ENCODE data around the gene MYH10. TPM values are rescaled to one million over a fixed set of nuclear protein-coding genes. Genes with fewer than 3 reads are reported as not detected.

Gene MYH10
- total RNA-seq, 1 donor from 2014 or later: 24.6 TPM

DNA sequence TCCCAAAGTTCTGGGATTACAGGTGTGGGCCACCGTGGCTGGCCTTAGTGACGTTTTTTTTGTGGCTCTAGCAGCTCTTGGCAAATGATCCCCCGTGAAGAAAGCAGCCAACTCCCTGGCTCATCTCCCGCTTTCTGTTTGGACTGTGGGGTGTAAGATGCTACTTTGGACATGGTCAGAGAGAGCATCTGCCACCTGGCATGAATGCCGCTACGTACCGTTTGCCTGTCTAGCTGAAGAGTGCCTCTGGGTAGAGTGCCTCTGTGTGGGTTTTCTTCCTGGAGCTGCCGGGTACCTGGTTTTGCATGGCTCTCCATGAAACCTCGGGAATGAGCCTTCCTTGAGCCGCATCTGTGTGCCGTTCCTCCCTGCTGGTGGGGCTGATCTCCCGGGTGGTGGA lies 160.6 kb downstream of the MYH10 start:
- ATAC-seq: no peak

DNA sequence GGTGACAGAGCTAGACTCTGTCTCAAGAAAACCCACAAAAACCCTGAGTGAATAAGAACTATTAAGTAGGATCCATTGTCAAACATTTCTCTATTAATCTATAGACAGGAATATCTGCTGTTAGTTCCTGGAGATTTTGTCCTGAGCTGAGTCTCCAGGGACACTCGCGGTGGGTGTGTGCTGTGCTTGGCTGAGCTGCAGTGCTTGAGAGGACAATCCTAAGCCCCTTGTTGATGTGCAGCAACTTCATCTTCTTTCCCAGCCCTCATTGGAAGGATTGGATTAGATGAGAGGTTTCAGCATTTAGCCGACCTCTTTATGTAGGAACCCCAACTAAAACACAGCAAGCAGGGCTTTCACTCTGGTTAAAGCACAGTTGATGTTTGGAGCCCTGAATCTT lies 161.5 kb downstream of the MYH10 start:
- no peak for ATAC-seq

DNA sequence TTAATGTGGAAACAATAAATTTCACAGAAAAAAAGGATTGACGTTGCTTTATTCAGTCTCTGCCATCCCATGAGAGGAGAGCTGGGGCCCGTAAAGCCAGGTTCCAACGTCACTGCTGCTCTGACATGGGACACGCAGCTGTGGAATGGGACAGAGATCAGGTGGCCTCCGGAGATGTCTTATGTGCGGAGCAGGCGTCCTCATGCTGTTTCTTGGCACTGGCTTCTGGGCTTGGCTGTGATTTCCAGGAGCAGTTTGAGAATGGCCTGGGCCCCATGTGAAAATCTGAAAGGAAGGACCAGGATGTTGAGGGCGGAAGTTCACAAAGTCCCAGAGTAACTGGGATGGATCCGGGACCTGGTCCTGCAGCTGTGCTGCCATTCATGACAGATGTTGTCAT lies 162.4 kb downstream of the MYH10 start:
- no peak for ATAC-seq

DNA sequence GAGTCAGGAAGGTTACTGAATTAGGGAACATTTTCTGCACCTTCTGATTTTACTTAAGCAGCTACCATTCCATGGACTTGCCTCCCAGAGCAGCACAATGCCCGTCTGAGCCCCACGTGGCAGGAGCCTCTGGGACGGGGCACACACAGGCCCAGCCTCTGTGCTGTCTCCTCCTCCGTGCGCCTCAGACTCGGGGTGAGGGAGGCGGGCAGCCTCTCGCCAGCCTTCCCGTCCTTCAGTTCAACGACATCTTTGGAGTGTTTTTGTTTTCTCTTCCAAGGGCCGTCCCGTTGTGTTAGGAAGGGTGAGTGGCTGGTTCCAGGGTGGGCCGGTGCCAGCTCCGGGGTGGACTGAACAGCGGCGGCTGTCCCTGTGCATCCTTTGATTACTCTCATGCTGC lies 163.0 kb downstream of the MYH10 start:
- ATAC-seq: no peak

DNA sequence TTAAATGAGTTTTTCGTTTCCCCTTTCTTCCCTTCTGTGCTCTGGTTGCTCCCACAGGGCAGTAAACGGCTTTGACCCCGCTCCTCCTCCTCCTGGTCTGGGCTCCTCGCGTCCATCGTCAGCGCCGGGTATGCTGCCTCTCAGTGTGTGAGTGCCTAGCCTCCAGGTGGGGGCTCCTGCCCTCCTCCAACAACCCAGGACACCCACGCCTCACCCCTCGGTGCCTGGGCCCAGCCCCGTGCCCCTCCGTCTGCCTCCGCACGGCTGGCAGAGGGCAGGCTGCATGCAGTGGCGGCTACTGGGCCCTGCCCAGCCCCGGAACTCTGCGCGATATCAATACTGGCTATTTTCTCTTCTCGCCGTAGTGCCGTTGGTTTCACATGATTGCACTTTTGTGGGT lies 163.7 kb downstream of the MYH10 start:
- ATAC-seq: no peak

DNA sequence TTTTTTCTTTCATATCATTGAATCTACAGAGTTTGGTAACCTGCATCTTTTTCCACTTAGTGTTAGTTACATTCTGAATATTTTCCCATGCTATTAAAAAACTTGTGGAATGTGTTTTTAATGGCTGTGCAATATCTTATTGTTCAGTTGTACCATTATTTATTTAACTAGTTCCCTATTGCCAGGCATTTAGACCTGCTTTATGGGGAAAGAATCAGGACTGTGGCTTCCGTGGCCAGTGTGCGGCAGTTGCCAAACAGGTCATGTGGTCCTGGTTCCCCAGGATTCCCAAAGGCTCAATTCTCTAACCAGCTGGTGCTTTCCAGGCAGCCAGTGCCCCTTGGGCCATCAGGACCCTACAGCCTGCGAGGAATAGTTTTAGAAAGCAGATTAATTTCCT lies 164.1 kb downstream of the MYH10 start:
- no peak for ATAC-seq

DNA sequence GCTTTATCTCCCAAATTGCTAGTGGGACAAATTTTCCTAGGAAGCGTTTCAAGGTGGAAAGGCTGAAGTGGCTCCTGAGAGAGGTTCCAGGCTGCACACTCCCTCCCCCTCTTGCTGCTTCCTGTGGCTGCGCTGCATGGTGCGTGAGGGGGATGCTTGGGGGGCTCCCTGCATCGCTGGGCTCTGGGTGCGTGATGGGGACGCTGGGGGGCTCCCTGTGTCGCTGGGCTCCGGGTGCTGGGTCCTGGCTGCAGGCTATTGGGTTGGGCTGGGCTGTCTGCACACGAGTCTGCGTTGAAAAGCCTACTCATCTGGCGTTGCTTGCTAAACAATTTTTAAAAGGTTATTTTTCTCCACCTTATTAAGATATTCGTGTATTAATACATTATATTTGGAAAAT lies 164.8 kb downstream of the MYH10 start:
- peak; percentile 7 for ATAC-seq

DNA sequence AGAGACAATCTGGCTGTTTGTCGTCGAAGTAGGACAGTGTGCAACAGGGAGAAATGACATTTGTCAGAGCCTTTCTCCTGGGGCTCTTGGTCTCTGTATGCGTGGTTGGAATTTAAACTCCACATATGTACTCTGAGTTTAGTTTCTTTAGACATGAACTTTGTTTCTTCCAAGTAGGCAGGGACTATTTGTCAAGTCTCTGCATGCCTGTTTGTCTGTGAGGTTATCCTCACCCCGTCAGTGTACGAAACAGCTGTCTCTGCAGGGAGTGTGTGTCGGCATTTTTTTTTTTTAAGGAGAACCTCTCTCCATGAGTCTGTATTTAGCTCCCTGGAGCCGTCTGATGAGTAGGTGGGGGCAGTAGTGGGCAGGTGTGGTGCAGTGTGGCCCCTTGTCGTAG lies 165.2 kb downstream of the MYH10 start:
- peak; percentile 61 for ATAC-seq

DNA sequence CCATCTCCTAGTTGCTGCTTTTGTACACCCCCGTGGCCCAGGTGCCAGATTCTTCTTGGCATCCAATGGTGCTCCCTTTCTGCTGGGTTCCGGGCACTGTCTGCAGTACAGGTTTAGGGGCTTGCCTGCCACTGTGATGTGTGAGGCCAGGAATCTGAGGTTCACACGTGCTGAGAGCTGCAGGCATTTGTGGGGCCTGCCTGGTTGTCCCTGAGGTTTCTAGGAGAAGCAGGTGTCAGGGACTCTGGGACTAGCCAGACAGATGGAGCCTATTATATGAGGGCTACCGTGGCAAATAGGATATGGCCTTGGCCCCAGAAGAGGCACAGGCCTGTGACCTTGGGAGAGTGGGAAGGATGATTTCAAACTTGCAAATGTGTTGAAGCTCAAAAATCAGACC lies 165.6 kb downstream of the MYH10 start:
- ATAC-seq: peak; percentile 30

DNA sequence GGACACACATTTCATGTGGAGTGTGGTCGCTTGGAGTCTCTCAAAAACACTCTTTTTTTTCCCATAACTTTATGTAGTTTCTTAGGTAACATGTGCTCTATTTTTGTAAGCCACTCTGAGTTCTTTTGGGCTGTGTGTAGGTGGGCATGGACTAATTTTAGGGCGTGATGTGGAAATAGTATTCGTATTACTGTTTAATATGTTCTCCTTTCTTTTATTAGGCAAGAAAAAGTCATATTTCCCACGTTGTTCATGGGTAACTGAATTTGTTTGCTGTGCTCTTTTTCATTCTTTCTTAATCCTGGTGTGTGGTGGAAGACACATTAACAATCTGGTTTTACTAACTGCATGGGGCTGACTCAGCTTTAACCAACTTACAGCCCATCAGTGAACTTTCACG lies 167.4 kb downstream of the MYH10 start:
- no peak for ATAC-seq

DNA sequence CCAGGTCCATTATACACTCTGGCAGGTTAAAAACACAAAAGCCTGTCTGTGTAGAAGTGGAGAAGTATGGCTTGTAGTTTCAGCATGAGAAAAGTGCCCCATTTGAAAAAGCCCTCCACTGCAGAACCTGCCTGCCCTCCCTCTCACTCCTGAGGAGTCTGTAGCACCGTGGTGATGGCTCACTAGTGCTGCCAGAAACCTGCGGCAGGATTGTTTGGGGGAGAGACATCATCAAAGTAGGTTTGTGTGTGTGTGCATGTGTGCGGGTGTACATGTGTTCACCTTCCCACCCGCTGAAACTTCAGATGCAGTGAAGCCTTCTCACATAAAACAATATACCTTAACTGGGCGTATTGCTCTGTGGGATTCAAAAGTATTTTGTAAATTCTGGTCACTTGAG lies 168.0 kb downstream of the MYH10 start:
- no peak for ATAC-seq

DNA sequence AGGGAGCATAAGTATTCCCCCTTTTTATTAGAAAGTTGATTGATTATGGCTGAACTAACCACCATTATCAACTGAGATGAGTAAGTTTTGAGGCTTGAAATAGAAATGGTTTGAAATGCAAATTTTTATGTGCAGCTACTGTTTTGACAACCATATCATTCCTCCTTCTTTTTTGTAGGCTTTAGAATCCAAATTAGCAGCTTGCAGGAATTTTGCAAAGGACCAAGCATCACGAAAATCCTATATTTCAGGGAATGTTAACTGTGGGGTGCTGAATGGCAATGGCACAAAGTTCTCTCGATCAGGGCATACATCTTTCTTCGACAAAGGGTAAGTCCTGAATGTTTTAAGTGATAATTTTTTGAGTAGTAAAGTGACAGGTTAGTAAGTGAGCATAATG lies 170.7 kb downstream of the MYH10 start:
- ATAC-seq: no peak

DNA sequence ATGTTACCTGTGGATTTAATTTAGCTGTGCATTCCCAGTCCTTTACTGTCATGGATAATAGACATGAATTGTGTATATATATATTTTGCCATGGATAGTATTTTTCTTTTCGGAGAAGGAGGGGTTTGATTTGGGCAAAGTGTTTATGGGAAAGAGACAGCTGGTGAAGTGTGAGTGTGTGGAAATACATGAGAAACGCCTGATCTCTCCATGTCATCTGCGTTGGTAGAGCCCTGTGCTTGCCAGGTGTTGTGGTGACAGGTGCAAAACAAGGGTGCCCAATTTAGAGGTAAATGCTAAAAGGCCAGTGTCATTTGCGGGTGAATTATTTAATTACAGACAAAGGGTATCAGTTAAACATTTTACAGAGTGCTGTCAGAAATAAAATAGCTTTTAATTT lies 171.4 kb downstream of the MYH10 start:
- ATAC-seq: no peak

DNA sequence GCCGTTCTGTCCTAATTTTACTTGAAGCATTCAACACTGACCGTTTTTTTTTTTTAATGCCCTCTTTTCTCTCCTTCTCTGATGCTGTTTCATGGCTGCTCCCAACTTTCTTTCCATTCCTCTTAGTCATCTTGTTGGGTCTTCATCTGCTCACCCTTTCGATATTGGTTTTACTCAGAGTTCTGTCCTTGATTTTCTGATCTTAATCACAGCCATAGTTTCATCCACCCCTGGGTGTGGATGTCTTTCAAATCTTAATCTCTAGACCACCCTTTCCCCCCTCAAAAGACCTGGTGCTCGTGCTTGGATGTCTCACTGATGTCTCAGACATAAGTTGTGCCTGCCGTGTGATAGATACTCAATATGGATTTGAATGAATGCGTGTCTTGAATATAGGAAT lies 172.4 kb downstream of the MYH10 start:
- no peak for ATAC-seq

DNA sequence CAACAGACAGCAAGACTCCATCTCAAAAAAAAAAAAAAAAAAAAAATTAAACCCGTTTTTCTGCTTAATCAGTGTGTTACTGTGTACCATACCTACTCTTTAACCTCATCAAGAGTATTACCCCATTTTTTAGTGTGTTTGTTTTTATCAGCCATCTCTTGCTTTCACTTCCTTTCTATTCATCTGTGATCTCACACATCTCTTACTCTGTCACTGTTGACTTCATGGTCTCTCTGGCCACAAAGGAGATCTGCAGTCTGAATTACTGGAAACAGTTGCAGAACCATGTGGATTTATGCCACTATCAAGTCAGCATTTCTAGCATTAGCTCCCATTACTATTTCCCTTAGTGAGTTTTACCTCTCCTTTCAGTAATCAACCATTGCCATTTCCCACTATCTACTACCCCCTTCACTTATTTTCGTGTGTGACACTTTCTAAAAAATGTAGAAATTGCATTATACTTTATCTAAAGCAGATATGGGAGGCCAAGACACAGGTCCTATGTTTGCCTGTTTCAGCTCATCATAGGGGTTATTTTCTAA lies 174.8 kb downstream of the MYH10 start:
- no peak for ATAC-seq

DNA sequence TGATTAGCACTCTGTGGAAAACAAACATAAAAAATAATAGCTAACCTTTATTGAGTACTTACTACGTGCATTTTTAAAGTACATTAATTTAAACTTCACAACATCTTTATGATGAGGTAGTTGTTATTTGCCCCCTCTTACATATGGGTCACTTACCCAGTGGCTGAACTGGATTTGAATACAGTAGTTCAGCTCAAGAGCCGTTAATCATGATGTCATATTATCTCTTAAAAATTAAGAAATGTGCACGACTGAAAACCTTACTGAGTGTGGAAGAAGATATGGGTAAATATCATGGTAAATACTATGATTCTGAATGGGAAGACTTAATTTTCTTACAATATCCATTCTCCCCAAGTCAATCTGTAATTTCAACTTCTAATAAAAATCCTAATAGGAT lies 177.2 kb downstream of the MYH10 start:
- no peak for ATAC-seq

DNA sequence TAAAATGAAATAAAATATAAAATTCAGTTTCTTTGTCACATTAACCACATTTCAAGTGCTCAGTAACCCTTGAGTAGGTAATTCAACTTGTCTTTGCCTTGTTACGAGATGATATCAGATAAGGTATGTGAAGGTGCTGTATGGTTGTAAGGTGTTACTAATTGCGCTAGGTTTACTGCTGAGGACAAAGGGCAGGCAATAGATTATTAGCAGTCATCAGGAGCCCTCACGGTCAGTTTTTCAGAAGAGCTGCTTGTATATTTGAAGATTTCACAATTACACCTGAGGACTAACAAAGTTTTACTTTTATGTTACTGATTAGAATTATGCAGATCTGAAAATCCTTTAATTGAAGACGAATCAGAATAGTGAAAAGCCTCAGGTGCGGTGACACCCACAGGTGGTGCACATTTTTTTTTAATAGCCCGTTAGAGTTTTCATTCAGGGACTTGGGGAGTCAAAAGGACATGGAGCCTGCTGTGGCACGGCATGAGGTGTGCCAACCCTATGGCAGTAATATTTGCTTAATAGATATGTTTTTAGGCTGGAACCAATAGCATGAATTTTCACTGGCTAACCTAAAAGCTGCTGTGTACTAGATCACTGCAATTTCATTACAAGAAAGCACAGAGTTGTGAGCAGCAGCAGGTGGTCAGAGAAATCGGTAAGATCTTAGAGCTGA lies 178.5 kb downstream of the MYH10 start:
- ATAC-seq: no peak

DNA sequence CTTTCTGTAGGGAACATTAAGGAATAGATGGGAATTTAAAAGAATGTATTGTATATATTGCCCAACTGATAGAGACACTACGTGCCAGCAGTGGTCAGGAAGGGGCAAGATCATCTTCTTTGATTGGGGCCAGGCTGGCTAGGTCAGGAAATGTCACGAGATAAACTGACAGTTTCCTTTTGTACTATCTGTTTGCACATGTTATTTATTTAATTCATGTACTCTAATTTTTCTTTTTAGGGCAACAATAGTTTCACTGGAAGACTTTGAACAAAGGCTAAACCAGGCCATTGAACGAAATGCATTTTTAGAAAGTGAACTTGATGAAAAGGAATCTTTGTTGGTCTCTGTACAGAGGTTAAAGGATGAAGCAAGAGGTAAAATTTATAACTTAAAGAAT lies 182.2 kb downstream of the MYH10 start:
- no peak for ATAC-seq

DNA sequence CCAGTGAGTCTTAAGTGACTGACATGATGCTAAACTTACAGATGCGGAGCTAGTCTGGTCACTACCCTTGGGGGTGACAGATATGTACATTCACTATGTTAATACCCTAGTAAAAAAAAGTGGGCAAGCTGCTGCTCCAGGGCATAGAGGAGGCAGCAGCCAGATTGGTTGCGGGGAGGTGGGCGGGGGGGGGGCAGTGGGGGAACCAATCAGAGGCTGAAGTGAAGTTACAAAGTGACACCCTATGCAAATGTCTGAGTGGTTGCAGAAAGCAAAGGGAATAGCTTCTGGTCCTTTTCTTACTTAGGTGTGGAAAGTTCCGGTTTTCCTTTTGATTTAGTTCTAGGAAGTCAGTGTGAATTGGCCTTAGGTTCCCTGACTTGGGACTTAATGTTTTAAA lies 182.7 kb downstream of the MYH10 start:
- ATAC-seq: no peak

DNA sequence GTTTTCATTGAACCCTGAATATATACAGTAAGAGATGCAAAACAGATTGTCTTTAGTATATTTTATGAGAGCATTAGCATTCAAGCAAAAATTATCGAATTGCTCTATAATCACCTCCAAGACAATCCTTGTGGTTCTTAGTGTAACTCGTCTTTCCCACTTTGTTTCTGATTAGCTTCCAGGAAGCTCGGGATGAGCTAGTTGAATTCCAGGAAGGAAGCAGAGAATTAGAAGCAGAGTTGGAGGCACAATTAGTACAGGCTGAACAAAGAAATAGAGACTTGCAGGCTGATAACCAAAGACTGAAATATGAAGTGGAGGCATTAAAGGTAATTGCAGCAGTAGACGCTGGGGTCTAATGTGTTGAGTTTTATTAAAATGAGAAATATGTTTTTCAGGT lies 185.0 kb downstream of the MYH10 start:
- ATAC-seq: no peak

DNA sequence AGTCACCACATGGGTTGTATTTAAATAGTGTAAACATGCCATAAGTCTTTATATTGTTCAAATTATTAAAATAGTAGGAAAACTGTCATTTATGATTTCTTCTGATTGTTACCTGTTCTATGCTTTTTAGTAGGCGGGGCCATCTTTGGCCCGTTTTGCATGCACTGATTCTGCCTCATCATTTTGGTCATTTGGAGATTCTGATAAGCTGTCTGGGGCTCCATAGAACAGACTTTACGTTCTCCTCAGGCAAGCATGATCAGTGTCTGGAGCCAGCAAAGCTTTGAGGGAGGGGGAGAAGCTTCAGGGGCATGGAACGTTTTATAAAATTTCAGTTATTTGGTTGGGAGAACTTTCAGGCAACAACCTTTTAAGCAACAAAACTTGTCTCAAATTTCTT lies 186.0 kb downstream of the MYH10 start:
- ATAC-seq: no peak

DNA sequence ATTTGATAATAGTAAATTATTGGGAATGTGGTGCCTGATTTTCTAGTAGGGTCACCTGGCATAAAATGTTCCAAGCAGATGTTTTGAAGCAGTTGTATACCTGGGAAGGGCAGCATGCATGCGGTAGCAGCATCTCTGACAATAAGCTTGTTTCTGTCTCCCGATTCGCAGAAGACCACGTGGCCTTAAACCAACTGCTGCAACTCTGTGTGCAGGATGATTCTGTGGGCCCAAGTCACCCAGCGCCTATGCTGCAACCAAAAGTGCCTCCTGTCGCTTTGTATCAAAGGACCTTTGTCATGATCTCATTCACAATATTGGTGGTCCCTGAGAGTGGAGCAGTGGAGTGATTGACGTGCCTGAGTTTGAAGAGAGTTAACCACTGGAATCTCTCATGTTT lies 186.8 kb downstream of the MYH10 start:
- no peak for ATAC-seq

DNA sequence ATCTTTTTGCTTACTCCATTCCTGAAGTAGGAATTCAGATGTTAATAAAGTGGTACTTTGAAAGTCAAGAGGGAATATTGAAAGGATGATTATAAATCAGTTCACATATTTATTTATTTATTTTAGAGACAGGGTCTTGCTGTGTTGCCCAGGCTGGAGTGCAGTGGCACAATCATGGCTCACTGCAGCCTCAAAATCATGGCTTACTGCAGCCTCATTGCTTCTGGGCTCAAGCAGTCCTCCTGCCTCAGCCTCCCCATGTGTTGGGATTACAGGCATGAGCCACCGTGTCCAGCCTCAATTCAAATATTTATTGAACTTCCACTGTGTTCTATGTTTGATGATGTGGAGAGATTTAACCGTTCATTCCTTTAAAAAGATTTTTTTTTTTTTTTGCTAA lies 188.2 kb downstream of the MYH10 start:
- ATAC-seq: no peak

DNA sequence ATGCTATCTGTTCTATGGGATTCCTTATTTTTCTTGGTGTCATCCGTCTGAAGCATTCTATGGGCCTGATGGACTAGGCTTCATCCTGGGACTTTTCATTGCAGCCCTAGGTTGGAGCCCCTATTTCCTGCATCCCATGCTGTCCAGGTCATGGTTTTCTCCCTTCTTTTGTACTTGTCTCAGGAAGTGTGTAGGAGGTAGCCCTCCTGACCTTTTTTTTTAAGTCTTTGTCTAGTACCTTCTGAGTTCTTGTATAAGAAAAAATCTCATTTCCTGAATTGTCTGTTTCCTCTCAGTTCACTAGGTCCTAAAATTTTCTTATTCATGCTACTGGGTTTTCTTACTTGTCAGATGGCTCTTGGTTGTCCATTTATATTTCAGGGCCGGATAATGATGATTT lies 188.8 kb downstream of the MYH10 start:
- ATAC-seq: no peak

DNA sequence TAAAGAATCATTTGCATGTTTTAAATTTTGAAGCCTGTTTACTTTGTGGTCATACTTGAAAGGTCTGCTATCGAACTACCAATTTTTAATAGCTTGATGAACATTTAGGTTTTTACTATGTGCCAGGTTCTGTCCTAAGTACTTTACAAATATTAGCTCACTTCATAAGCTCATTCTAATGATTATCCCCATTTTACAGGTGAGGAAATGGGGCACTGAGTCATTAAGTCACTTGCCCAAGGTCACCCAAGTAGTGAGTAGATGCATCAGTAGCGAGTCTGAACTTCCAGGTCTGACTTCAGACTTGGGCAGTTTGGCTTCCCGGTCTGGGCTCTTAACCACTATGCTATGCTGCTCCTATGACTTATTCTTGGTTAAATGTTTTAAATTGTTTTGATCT lies 190.8 kb downstream of the MYH10 start:
- no peak for ATAC-seq
